ENCODE measurements around the gene RFC2.
"Not testable (repeated sequence)": the region's sequence is repeated elsewhere in the genome, so short reads cannot be mapped to it uniquely, and the experiment has no call there.

The RFC2 gene

DNA sequence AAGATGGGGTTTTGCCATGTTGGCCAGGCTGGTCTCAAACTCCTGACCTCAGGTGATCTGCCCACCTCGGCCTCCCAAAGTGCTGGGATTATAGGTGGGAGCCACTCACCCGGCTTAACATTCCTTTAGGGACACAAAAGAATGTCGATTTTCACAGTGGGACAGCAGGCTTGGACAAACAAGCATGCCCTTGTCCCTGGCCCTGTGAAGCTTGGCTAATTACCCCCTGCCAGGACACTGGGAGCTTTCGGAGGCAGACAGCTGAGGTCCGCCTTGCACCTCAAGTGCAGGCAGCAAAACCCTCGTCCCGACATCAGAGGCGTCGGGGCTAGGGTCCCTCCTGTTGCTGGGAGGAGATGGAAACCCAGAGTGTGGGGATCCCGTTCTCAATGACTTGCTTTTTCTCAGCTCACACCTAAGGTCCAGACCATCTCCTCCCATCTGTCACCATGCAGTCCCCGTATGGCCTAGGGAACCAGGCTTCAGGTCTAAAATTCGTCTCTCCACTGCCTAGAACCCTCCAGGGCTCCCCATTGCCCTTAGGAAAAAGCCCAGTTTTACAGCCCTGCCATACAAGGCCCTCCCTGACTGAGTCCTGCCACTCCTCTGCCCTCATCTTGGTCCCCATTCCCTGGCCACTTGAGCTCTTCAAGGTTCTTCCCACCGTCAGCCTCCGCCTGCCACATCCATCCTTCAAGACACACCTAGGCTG lies 28.7 kb upstream of the RFC2 start:
- no peak for DNase-seq (ENCODE audit: low spot score)

DNA sequence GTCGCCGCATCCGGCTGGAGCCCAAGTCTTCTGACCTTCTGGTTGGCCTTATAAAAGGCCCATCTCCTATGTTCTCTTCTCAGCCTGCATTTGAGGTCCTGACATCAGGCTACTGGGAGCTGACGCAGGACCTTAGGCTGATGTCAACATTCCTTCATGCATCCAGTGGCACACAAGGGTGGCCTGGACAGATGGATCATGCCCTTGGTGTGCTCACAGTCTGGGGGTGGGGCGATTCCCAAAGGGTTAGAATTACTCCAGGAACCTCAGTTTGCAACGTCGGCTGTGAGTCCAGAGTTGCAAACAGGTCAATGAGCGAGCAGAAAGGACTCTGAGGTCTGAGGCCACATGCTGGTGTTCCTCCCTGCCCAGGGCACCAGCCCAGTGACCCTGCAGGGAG lies 26.8 kb upstream of the RFC2 start:
- no peak for DNase-seq (ENCODE audit: low spot score)

DNA sequence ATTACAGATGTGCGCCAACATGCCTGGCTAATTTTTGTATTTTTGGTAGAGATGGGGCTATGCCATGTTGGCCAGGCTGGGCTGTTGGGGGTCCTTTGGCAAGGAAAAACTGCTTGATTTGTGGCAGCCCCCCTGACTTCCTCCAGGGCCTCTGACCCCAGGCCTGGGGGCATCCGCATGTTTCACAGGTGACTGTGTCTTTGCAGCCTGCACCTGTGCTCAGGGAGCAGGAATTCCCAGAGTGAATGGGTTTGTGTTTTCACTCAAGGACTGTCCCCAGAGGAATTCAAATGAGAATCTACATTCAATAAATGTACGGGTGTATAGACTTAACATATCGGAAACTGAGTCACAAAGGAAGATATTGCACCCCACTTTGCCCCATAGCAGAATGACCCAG lies 23.4 kb upstream of the RFC2 start:
- no peak for DNase-seq (ENCODE audit: low spot score)

DNA sequence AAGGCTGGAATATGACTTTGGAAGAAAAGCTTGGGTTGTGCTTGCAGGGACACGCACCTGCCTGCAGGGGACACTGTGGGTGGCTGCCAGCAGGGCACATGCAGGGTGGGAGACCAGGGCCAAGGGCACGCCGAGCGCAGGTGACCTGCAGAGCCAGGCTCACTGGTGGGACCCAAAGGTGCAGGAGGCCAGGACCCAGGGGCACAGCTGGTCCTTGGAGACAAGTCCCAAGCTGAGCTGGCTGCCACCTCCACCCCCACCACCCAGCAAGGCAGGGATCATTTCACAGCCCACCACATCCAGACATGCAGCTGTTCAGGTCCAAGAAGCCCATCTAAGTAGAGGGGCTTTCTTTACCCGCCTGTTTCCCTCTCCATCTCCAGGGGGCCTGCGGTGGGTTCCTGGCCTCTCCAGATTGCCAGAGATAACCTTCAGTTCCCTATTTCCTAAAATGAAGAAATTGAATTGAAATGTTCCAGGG lies 21.2 kb upstream of the RFC2 start:
- DNase-seq (ENCODE audit: low spot score) = no peak

DNA sequence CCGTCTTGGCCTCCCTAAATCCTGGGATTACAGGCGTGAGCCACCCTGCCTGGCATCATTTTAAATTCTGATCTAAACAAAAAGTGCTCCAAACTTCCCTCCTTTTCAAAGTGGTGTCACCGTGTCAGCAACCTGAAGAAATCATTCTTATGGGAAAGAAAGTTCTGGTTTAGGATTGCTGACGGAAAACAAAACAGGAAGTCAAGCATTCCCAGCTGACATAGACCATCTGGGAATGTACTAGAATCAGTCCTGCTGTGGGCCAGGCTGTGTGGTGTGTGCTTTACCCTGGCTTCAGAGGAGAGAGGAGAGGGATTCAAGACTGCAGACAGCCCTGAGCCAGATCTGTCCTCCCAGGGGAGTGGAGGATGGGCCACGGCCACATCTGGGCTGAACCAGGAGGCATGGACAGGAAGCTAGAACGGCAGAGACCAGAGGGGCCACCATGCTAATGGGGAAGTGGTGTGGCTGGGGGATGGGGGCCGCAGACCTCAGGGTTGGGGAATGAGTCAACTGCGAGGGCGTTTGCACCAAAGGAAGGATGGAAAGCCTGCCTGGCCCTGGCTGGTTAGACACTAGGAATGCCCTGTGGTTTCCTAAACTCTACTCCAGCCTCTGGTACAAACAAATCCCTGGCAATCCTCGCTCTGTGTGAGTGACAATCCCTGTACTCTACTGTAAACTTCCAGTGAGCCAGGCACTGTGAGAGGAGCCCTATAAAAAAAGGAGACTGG lies 18.3 kb upstream of the RFC2 start:
- peak; percentile 97 for DNase-seq (ENCODE audit: low spot score)

DNA sequence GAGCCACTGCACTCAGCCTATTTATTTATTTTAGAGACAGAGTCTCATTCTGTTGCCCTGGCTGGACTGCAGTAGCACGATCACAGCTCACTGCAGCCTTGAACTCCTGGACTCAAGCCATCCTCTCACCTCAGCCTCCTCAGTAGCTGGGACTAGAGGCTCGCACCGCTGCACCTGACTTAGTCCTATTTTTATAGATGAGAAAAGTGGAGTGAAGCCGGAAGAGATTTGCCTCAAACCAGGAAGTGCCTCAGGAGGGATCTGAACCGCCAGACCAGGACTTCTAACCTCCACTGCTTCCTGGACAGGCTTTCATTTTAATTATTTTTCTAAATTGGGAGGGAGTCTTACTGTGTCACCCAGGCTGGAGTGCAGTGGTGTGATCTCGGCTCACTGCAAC lies 17.5 kb upstream of the RFC2 start:
- DNase-seq (ENCODE audit: low spot score) = no peak

DNA sequence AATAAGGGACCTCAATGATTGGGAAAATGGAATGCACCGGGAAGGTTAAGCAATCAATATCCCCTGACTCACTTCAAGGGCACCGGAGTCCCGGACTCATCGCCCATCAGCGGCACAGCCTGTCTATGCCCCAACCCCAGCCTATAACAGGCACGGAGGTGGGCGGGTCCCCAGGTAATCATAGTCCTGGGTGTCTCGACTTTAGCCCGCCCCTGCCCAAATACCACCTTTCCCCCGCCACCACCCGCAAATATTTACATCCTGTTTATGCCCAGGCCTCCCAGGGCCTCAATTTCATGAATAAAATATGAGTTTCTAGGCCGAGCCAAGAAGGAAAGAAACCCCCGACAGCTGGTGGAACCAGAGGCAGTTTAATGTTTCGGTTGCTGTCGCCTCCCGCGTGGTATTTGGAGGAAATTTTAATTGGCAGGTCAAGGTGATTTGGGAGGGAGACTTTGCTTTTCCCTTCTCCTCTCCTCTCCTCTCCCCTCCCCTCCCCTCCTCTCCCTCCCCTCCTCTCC lies 15.6 kb upstream of the RFC2 start:
- DNase-seq (ENCODE audit: low spot score) = no peak

DNA sequence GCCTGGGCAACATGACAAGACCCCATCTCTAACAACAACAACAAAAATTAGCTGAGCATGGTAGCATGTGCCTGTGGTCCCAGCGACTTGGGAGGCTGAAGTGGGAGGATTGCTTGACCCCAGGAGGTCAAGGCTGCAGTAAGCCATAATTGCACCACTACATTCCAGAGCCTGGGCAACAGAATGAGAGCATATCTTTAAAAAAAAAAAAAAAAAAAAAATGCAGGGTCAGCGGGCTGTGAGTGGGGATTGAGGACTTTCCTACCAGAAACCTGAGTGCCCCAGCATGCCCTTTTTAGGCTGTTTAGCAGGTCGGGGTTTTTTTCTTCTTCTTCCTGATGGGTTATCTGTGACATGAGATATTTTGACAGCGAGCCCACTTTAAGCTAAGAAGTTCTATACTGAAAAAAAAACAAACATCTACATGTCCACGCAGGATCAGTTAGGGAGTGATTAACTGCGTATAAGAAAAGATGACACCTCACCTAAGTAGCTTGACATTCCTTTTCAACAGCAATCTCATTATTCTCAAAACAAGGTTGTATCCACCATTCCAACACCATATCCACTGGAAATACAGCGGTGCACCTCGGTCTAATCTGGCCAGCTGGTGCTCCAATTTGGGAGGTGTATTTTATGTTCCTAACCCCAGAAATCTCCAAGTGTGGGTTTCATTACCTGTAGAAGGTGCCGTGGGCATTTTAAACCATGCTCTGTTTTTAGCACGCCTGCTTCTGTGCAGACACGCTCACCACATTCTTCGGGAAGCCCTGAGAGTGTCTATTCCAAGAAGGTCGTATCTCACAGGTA lies 13.8 kb upstream of the RFC2 start:
- no peak for DNase-seq (ENCODE audit: low spot score)

DNA sequence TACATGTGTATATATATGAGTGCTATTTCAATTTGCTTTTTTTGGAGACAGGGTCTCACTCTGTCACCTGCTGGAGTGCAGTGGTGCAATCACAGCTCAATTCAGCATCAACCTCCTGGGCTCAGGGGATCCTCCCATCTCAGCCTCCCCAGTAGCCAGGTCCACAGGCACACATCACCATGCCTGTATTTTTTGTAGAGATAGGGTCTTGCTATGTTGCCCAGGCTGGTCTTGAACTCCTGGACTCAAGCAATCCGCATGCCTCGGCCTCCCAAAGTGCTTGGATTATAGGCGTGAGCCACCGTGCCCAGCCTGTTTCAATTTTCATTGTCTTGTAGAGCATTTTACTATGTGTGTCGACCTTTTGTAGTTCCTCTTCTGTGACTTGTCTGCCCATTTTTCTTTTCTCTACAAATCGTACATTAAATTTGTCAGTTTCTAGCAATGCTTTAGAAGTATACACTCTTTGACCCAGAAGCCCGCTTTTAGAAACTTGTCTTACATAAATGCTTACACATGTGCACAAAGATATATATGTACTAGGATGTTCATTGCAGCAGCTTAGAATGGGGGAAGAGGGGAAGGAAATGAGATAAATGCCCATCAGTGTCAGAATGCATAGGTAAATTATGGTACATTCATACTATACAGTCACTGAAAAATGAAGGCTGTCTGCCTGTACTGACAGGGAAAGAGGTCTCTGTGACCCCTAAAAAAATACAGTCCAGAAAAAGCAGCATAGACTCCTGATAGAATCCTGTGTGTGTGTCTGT lies 12.2 kb upstream of the RFC2 start:
- no peak for DNase-seq (ENCODE audit: low spot score)

DNA sequence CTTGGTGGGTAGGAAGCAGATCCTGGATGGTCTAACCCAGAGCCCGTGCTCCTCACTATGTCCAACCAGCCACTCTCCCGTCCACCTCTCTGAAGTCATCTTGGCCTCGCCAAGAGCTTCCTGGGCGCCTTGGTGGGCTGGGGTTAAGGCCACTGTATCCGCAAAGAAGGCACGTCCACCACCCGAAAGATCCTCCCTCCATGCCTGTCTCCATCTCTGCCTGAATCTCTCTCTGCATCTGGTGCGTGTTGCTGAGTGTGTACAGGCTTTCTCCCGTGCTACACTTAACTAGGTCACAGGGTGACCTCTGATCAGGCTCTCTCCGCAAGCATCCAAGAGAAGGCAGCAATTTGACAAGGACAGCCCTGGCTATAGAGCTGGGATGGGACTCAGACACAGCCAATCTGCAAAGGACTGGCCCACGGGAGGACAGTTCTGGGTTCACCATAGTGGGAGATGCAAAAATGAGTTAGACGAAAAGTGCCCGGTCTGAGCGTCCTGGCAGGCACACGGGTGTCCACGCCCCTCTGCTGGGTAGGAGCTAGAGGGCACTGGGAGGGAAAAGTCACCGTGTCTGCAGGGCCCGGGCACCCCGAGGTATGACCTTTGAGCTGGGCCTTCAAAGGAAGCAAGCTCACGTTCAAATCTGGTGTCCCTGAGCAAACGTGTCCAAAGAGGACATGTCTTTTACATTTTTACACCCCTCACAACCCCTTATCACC lies 9.4 kb upstream of the RFC2 start:
- DNase-seq (ENCODE audit: low spot score) = no peak

DNA sequence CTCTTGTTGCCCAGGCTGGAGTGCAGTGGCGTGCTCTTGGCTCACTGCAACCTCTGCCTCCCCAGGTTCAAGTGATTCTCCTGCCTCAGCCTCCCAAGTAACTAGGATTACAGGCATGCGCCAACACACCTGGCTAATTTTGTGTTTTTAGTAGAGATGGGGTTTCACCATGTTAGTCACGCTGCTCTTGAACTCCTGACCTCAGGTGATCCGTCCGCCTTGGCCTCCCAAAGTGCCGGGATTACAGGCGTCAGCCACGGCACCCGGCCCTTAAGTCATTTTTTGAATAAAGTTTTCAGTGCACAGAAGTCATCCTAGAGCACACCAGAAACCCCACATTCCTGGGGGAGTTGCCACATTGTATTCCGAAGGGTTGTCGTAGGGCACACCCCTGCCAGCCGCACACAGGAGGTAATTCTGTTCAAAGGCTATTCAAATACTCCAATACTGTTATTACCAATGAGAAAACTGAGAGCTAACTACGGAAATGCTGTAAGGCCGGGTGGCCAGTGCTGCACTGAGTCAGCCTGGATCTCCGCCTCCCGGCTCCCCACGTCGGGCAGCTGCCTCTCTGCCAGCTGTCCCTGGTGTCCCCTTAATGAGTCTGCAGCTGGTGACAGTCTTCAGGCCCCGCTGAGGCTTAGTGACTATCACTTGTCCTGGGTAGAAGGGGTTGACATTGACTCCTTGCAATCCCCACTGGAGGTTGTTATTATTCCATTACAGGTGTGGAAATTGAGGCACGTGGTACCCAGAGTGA lies 8.6 kb upstream of the RFC2 start:
- DNase-seq (ENCODE audit: low spot score) = no peak

DNA sequence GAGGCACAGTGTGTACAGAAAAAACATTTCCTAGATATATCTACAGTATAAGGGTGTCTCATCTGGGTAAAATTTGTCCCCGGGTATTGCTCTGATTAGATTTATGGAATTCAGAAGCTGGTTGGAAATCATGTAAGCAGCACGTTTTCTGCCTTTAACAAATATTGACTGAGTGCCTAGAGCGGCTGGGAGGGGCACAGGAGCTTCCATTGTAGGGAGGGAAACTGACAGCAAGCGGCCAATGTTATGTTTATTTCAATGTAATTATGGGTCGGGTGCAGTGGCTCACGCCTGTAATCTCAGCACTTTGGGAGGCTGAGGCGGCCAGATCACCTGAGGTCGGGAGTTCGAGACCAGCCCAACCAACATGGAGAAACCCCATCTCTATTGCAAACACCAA lies 4.4 kb upstream of the RFC2 start:
- no peak for DNase-seq (ENCODE audit: low spot score)

DNA sequence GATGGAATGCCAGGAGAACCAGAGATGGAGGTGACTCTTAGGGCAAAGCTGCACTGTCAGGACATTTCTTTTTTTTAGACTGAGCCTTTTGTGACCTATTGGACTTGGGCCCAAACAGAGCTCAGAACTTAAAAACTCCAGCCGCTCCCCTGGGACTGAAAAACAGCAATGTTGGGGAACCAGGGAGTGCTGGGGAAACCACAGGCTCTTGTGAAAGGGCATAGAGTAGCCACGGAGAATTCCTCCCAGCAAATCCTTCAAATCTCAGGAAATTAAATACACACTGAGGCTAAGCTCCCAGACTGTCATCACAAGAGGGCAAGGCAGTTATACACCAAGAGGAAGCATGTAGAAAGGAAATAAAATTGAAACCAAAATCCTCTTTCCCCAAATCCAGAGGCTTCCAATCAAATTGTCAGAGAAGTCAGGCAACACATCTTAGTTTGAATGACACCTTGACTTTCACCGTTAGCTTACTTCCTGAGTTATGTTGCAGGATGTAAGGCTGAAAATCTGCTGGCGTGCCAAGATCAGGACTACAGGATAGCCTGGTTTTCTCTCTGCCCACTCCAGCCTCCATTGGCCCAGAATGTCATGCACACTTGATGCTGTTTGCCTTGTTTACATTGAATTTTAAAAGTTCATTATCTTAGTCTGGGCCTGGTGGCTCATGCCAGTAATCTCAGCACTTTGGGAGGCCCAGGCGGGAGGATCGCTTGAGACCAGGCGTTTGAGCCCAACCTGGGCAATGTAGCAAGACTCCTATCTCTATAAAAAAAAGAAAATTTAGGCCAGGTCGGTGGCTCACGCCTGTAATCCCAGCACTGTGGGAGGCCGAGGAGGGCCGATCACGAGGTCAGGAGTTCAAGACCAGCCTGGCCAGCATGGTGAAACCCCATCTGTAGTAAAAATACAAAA lies 2.6 kb upstream of the RFC2 start:
- DNase-seq (ENCODE audit: low spot score) = no peak

DNA sequence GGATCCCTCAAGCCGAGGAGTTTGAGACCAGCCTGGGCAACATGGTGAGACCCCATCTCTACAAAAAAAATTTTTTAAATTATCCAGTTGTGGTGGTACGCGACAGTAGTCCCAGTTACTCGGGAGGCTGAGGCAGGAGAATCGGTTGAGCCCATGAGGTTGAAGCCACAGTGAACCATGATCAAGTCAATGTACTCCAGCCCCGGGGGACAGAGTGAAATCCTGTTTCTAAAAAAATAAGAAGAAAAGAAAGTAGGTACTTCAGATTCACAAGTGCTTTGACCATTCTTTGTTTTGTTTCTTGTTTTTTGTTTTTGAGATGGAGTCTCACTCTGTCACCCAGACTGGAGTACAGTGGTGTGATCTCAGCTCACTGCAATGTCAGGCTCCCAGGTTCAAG lies 1.3 kb upstream of the RFC2 start:
- not testable (repeated sequence) for DNase-seq (ENCODE audit: low spot score)

DNA sequence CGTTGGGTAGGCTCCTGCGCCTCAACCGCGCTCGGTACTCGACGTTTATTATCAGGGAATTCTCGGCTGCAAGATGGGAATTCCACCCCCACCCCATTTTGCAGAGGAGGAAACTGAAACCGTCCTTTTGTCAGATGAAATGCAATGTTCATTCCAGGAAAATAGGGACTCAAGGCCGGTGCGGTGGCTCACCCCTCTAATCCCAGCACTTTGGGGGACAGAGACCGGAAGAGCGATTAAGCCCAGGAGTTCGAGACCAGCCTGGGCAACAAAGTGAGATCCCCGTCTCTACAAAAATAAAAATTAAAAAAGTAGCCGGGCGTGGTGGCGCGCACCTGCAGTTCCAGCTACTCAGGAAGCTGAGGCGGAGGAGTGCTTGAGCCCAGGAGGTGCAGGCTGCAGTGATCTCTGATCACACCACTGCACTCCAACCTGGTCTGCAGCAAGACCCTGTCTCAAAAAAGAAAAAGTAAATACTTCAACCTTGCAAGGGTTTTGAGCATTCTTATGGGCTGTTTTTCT lies 720 bp upstream of the RFC2 start:
- DNase-seq (ENCODE audit: low spot score) = no peak

DNA sequence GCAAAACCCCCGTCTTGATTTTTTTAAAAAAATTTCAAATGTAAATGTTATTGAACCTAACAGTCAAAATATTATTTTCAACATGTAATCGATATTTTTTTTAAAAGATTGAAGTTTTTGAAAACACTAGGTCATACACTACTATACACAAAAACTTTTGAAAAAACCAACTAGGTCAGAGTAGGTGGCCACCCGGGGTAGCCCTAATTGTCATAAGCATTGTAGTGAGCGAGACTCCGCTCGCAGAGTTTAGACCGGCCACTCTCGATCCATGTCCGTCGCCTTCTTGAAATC lies 417 bp downstream of the RFC2 start:
- DNase-seq (ENCODE audit: low spot score) = no peak

DNA sequence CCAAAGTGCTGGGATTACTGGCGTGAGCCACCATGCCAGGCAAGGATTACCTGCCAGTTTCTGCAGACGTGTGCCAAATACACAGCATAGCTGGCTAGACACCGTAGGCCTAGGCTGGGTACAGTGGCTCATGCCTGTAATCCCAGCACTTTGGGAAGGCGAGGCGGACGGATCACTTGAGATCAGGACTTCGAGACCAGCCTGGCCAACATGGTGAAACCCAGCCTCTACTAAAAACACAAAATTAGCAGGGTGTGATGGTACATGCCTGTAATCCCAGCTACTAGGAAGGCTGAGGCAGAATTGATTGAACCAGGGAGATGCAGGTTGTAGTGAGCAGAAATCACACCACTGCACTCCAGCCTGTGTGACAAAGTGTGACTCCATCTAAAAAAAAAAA lies 868 bp downstream of the RFC2 start:
- no peak for DNase-seq (ENCODE audit: low spot score)

DNA sequence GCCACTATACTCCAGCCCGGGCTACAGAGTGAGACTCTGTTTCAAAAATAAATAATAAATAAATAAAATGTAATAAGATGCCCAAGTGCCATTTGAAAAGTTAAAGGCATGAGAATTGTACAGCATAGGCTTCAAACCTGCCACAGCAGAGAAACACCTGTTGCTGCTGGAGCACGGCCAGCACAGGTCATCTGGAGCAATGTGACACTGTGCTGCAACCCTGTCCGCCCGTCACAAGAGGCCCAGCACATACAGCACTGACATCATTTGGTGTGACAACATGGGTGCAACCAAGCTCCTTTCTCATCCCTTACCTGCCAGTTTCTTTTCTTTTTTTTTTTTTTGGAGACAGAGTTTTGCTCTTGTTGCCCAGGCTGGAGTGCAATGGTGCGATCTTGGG lies 1.3 kb downstream of the RFC2 start:
- DNase-seq (ENCODE audit: low spot score) = no peak

DNA sequence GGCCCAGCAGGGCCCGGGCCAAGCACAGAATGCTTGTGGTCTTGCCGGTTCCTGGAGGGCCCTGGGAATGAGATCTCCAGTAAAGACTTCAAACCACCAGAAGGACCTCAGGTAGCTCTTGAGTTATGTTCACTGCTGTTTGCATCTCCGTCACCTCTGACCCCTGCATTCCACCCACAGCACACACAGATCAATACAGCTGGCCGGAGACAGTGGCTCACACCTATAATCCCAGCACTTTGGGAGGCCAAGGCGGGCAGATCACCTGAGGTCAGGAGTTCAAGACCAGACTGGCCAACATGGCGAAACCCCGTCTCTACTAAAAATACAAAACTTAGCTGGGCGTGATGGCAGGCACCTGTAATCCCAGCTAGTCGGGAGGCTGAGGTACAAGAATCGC lies 5.1 kb downstream of the RFC2 start:
- not testable (repeated sequence) for DNase-seq (ENCODE audit: low spot score)

Measured in kidney capillary endothelial cell (primary cell).